ENCODE measurements around the gene CNBD2.
"Not testable (repeated sequence)": the region's sequence is repeated elsewhere in the genome, so short reads cannot be mapped to it uniquely, and the experiment has no call there.

Gene CNBD2

DNA sequence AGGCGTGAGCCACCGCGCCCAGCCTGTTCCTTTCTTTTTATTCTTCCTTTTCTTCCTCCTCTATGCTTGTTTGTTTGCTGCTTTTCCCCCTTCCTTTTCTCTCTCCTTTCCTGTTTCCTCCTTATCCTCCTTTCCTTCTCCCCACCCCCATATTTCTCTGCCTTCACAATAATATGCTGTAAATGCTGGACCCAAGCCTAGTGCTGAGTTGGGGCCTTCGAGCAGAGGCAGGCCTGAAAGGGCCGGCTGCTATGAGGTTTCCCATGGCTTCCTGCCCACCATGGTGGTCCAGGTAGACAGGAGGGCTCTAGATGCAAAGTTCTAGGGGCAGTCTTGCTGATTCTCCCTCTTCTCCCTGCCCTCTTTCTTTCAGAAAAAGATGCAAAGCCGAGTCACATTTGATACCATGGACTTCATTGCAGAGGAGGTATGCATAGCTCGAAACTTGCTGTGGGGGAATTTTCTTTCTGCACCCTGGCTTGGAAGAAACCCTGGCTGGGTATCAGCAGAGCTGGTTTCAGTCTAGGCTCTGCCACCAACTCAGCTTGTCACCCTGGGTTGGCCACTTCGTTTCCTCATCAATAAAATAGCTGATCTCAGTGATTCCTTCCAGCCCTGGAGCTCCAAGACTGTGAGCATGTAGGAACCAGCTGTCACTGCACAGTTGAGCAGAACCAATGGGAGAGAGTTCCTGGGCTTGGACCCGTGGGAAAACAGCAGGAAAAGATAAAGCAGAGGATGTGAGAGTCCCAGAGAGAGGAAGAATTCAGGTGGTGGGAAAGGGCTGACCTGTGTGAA is 7.4 kb downstream of the CNBD2 start:
- DNase-seq: no peak

DNA sequence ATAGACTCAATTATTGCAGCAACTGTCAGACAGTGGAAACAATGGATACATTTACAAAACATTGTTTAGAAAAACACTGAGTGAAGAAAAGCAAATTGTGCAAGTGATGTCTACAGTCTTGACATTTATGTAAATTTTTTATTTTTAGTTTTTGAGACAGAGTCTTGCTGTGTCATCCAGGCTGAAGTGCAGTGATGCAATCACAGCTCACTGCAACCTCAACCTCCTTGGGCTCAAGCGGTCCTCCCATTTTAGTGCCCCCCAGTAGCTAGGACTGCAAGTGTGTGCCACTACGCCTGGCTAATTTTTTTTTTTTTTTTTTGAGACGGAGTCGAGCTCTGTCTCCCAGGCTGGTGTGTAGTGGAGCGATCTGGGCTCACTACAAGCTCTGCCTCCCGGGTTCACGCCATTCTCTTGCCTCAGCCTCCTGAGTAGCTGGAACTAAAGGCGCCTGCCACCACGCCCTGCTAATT is 9.7 kb downstream of the CNBD2 start:
- no peak for DNase-seq

DNA sequence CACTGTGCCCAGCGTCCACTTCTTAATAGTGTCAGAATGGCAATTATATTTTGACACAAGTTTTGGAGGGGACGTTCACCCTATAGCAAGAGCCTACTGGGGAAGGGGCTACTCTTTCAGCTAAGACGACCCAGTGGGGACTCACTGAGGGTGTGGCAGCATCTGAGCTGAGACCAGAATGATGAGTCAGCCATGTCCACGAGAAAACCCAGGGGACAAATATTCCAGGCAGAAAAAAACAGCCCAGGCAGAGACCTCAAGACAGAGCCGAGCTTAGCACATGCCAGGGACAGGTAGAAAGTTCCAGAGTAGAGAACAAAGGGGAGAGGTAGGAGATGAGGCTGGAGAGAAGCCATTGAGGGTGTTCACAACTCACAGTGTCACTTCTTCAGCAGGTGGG is 11.2 kb downstream of the CNBD2 start:
- no peak for DNase-seq

DNA sequence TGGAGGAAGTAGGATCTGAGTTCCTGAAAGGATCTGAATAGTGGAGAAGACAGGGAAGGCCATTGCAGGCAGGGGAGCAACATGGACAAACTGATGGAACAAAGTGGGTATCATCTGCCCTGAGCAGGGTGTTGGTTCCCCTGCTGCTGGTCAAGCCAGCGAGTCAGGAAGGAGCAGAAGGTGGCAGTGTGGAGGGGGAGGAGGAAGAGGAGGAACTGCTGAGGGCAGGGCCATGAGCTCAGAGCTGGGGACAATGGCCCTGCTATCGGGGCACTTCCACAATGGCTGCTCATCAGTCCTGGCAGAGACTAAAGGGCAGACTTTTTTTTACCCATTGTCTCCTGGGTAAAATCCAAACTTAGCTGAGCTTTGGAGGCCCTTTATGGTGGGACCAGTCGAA is 13.6 kb downstream of the CNBD2 start:
- DNase-seq: no peak

DNA sequence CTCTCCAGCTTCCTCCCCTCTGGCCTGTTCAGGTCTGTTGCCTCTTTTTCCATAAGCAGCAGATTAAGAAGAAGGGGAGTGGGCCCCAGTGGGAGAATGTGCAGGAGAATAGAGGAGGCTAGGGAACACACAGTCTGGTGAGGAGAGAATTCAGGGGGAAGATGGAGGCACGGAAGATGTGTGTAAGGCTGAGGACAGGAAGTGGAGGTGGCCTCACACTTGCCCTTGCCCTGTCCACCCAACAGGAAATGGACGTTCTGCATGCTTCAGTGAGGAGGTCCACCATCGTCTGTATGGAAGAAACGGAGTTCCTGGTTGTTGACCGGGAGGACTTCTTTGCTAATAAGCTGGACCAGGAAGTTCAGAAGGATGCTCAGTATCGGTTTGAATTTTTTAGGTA is 16.0 kb downstream of the CNBD2 start:
- DNase-seq: no peak

DNA sequence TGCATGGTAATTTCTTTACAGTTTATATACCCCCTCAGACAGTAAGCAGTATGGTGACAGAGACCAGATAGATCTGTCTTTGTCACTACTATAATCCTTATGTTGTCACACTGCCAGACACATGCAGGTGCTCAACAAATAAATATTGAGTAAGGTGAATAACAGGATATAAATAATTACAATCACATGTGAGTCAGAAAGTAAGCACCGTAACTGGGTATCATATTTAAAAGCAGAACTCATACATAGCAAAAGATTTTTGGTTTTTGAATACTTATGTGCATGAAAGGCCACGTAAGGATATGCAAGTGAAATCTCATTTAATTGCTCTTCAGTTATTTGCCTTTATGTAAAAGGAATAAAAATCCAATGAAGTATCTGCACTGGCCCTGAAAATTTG is 17.4 kb downstream of the CNBD2 start:
- DNase-seq: no peak

DNA sequence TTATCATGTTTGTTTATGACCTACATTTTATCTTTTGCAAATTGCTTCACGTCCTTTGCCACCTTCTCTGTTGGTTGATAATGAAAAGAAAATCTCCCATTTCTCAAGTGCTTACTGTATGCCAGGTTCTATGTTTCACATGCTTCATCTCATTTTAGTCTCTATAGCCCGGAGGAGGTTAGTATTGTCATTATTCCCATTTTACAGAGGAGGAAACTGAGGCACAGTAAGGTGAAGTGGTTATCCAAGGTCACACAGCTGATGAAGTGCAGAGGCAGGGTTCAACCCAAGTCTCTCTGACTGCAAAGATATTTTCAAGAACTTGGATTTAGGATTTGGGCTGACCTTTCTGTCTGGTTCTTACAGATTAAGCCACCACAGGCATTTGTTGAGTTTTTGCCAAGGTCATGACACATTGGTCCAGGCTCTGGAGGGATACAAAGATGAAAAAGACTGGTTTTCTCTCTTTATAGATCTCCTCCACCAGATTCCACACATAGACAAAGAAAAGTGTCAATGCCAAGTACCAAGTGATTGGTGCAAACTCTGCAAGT is 20.6 kb downstream of the CNBD2 start:
- DNase-seq: no peak

DNA sequence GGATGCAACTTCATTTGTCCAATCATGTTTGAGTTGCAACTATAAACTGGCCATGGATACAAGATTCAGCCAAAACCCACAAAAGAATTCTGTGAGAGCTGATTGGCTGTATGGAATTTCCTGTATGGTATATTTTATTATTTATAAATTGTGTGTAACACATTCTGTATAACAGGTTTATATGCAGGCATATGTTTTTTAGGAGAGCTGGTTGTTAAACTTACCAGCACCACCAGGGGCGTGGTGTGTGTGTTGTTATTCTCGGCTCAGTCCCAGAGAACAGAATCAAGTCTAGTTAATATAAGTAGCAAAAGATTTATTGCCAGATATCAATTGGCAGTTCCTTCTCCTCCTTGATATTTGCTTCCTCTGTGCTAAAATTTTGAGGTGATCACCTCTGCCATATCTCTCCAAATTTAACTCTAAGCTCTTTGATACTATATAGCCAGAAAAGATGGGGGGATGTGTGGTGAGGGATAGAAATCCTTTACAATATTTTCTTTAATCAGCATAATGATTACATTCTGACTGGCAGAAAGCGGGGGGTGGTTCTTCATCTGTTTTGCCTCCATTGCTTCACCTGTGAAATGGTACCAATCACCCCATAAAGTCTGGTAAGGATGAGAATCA is 22.9 kb downstream of the CNBD2 start:
- DNase-seq: no peak

DNA sequence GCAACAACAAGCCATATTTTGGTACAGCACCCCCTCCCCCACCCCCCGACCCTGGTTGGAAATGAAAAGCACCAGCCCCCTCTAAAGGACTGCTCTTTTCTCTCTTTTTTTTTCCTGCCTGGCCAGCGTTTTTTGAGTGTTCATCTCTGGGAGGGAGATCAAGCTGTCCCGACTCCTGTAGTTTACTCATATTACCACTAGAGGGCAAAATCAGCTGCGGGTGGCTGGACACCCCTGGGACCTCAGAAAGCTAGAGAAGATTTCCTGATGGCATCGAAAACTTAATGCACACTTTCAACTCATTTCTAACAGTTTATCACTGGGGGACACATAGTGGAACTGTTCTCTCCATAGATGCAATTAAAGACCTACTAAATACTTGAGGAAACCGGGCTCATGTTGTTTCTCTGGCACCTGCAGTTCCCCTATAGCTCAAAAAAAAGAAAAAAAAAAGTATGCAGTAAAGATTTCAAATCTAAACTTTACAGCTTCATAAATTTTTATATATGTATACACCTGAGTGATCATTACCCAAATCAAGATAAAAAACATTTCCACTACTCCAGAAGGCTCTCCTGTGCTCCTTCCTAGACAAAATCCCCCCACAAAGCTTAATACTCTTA is 24.4 kb downstream of the CNBD2 start:
- peak; percentile 57 for DNase-seq

DNA sequence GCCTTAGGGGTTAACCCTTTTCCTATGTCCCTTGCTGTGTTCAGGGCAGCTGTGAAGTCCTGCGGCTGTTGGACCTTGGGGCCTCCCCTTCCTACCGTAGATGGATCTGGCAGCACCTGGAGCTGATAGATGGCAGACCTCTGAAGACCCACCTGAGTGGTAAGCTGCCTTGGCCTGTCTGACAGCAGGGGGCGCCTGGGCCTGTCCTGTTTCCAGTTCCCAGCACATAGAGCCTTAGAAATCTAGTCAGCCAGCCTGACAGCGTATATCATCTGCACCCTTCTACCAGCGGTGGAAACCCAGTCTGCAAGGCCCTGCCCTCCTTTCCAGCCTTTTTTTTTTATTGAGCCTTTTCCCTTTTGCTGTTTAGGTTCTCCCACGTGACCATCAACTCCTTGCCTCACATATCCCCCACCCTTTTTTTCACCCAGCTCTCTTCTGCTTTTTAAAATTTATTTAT is 26.6 kb downstream of the CNBD2 start:
- peak; percentile 67 for DNase-seq

DNA sequence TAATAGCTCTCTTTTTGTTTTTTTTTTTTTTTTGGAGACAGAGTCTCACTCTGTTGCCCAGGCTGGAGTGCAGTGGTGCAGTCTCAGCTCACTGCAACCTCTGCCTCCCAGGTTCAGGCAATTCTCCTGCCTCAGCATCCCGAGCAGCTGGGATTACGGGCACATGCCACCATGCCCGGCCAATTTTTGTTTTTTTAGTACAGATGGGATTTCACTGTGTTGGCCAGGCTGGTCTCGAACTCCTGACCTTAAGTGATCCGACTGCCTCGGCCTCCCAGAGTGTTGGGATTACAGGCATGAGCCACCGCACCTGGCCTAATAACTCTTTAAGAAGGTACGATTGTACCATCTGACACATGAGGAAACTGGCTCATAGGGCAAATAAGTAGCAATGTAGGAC is 28.1 kb downstream of the CNBD2 start:
- not testable (repeated sequence) for DNase-seq

DNA sequence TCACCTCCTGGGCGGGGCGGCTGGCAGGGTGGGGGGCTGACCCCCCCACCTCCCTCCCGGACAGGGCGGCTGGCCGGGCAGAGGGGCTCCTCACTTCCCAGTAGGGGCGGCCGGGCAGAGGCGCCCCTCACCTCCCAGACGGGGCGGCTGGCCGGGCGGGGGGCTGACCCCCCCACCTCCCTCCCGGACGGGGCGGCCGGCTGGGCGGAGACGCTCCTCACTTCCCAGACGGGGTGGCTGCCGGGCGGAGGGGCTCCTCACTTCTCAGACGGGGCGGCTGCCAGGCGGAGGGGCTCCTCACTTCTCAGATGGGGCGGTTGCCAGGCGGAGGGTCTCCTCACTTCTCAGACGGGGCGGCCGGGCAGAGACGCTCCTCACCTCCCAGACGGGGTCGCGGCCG is 32.9 kb downstream of the CNBD2 start:
- not testable (repeated sequence) for DNase-seq

DNA sequence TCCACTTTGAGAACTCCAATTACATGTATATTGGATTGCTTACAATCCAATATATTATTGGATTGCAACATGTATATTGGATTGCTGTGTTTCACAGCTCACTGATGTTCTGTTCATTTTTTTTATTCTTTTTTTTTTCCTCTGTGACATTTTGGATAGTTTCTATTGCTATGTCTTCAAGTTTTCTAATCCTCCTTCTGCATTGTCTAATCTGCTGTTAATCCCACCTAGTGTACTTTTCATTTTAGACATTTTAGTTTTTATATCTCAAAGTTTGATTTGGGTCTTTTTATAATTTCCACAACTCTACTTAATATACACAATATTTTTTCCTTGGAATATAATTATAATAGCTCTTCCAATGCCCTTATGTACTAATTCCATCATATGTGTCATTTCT is 34.5 kb downstream of the CNBD2 start:
- no peak for DNase-seq

DNA sequence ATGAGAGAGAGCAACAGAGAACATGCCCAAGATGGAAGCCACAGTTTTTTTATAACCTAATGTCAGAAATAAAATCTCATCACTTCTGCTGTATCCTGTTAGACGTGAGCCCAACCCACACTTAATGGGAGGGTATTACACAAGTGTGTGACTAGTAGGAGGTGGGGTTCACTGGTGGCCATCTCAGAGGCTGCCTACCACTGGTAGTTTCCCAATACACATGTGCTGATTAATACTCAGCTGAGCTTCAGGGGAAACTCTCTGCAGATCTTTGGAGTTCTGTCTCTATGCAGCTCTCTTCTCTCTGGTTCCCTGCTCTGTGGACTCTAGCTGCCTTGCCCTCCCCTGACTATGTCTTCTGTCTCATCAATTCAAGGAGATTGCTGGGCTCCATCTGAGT is 35.7 kb downstream of the CNBD2 start:
- no peak for DNase-seq

DNA sequence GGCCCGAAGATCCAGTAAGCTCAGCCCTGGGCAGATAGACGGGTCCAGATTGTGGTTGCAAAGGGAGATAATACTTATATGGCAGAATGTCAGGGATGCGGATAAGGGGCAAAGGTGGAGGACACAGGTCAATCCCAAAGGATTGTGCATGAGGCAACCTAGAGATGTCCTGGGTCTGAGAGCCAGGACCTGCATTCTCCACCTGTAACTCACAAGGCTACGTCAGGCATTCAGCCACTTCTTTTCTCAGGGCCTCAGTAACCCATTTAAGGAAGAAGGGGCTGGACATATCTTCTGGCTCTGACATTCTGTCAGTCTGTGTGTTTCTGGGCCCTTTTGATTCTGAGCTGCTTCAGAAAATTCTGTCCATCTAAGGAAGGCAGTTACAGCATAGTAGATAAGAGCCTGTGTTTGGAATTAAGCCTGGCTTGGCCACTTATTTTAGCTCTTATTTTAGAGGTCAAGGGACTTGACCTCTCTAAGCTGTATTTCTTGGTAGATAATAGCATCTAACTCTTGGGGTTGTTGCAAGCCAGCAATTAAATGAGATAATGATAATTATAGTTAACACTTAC is 40.2 kb downstream of the CNBD2 start:
- DNase-seq: no peak

DNA sequence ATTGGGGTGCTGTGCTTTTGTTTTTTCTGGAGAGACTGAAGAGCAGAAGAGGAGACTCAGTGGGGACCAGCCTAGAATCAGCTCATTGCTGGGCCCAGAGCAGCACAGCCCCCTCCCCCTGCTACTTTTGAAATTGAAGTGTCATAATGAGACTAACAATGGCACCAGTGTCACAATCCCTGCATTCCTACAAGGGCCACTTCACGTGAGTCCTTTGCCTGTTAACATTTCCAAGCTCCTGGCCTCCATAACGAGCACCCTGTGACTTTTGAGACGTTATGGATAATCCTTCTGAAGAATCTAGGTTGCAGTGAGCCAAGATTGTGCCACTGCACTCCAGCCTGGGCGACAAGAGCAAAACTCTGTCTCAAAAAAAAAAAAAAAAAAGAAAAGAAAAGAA is 41.7 kb downstream of the CNBD2 start:
- DNase-seq: no peak

DNA sequence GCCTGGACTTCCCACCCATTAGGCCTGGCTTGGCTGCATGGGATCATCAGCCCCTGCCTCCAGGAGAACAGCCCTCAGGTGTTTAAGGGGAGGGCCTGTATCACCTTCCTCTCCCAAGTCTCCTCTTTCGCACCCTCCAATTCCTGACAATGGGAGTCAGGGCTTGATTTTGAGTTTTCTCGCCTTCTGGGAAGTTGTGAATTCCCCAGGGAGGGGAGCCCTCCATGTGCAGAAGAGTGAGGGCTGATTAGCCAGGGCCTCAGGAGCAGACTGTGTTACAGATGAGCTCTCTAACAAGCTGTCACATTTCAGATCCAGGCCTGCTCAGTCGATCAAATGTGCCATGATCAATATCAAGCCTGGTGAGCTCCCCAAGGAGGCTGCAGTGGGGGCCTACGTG is 42.4 kb downstream of the CNBD2 start:
- no peak for DNase-seq

DNA sequence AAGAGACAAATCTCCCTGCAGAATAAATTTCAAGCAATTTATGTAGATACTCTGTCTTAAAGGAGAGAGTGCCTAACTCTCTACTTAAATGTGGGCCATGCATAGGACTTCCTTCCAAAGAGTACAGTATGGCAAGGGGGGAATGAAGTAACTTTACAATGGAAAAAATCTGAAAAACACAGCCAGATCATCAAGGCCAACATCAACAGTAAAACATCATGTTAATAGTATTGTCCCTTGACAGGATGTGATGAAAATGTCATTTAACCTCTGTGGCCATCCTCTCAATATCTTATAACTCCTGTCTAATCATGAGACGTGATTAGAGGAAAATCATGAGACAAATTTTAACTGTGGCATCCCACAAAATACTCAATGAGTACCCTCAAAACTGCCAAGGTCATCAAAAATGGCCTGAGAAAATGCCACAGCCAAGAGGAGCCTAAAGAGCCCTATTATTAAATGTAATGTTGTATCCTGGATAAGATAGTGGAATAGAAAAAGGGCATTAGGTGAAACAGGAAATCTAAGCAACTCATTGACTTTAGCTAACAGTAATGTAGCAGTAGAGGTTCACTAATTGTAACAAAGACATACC is 47.5 kb downstream of the CNBD2 start:
- no peak for DNase-seq

DNA sequence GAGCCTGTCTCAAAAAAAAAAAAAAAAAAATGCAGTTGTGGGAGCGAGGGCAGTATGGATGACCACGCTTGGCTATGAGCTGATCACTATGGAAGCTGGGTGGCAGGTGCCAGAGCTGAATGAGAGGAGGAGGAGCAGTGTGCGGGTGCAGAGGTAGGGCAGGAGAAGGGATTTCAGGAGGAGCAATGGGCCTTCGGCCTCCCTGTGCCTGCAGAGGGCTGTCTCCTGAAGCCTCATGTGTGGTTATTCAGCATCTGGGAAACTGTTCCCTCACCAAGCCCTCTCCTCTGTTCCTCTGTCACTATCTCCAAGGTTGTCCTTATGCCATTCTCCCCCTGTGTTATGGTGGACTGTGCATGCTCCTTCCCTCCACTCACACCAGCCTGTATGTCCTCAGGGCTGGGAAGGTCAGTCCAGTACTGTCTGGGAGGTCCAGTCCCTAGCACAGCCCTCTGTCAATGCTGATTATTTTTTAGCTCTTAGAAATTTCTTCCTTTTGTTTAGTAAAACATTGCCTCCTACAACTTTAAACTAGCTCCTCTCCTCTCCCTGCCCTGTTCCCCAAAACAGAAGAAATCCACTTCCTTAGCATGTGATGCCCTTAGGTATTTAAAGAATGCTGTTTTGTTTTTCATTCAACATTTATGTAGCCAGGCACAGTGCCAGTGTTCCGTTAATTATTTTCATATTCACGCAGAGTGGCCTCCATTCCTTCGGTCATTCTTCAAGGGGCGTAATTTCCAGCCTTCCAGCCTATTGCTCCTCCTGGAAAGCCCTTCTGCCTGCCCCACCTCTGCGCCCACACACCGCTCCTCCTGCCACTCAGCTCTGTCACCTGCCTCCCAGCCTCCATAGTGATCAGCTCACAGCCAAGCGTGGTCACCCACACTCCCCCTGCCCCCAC is 48.9 kb downstream of the CNBD2 start:
- DNase-seq: no peak

DNA sequence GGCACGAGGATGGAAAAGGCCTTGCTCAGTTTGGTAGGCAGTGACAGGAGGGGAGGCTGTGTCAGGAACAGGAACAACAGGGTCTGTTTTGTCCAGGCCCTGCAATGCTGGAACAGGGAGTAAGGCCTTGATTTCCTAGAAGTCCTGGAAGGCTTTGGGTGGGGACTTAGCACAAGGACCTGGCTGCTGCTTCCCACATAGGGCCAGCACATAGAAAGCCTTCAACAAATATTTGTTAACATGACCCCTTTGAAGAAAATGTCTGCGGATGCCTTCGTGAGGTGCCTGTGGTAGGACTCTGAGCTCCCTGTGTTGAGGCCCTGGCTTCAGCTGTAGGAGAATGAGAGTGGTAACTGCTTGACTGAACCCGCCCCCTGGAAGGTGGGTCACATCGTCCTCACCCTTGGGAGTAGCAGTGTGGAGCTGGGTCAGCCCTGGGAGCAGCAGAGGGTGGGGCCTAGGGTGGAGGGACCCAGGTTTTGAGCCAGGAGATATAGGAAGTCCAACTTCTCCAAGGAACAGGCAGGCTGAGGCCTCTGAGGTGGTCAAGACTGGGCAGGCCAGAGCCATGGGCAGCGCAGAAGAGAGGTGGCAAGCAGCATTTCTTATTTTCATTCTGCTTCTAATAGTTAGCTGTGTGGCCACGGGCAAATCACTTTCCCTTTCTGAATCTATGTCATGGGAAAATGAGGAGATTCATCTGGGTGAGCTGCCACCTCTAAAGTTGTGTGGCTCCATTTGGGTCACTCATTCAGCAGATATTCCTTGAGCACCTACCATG is 50.0 kb downstream of the CNBD2 start:
- DNase-seq: no peak

DNA sequence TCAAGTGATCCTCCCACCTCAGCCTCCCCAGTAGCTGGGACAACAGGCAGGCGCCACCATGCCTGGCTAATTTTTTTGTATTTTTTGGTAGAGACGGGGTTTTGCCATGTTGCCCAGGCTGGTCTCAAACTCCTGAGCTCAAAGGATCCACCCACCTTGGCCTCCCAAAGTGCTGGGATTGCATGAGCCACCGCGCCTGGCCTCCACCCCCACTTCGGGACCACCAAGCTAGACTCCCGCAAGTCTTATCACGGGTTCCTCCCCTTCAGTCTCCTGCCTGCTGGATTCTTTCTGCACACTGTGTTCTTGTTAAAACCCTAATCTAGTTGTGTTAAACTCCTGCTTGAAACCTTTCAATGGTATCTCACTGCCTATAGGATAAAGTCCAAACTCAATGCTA is 57.7 kb downstream of the CNBD2 start:
- DNase-seq: not testable (repeated sequence)
